ENCODE data around the gene MIPOL1. TPM values are rescaled to one million over a fixed set of nuclear protein-coding genes. Genes with fewer than 3 reads are reported as not detected.

MIPOL1 gene
- total RNA-seq, 1 donor from 2014 or later = 23.7 TPM

DNA sequence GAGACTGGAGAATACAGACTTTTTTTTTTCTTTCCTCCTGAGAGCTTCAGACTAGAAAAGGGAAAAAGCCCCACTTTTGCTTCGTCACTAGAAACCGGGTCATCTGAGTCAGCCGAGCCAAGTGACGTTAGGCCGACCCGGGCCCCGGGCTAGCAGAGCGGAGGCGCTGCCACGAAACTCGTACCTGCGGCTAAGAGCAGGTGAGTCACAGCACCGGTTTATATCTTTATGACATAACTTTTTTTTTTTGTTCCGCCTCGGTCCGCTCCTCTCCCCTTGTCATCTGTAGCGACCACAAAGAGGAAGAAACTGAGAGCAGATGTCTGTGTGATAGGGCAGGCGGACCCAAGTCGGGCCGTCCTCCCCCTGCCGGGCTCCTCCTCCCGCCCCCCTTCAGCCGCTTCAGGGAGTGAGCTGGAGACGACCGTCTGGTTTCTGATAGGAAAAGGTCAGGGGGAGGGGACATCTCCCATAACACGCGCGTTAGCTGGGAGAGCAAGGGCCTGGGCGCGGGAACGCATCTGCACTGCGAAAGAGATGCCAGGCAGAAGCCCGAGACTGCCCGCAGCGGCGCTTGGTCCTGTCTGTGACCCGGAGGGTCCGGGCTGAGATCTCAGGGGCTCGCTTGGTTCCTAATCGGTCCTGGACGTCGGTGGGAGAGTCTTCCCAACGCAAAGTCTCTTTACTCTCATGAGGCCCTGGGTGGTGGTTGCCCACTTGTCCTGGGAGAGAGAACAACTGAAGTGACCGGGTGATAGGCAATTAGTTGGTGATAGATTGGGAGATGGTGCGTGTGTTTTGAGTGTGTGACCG, 398.3 kb downstream of the MIPOL1 start:
- no peak for DNase-seq (ENCODE audit: low read depth, low spot score)

- DNase-seq (ENCODE audit: low read depth, low spot score) = no peak
These were observed 399.2 kb downstream of the MIPOL1 start for GRCh38 chr14:37596790-37597472.

DNA sequence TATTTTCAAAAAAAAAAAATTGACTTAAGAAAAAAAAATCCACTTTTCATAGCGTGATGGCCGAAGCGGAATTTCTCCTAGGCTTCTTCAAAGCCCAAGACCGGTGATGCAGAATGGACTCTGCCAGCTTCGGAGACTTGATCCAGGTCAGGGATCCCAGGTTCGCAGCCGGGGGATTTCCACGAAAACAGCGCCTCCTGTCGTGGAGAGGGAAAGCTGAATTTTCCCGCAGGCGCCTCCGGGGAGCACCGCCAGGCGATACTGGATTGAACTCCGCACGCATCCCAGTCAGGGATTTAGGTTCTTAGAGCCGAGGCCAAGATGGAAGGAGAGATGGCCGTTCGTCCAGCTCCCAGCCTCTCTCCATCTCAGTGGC, 399.8 kb downstream of the MIPOL1 start:
- DNase-seq (ENCODE audit: low read depth, low spot score) = no peak

GRCh38 chr14:37597914-37598746, 400.4 kb downstream of the MIPOL1 start:
- DNase-seq (ENCODE audit: low read depth, low spot score) = no peak

- no peak for DNase-seq (ENCODE audit: low read depth, low spot score)
These were observed 401.2 kb downstream of the MIPOL1 start for GRCh38 chr14:37598747-37599506.

DNA sequence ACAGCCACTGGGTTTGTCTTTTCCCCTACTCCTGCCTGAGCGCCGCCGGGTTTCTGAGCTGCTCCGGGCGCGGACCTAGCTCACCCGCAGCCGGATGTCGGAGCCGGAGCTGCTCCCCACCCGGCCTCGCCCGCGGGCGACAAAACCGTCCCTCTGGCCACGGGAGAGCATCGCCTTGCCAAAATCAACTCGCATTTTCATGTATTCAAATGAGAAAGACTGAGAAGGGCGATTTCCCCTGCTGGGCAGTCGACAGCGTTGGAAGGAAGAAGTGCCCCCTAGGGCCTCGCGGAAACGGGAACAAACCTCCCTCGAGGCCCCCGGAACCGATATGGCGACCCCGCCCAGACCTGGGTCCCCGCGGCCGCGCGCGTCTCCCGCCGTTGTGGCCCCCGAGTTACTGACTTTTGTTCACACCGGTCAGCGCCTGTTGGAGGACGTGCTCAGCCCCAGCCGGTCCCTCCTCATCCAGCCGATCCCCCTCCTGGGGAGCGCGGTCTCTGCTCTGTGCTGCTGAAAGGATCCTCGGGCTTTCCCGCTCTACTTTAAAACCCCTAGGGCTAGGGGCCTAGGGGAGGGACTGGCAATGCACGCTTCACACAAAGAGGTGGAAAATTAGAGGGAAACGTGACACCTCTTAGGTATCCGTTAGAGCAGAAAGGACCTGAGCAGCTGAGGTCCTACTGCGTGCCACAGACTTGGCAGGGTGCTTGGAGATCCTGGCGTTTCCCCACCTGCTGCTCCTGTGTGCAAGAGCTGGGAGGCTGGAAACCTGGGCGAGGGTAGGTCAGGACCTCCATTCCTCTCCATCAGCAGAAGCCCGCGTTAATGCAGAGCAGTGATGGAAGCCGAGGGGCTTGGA, 402.0 kb downstream of the MIPOL1 start:
- DNase-seq (ENCODE audit: low read depth, low spot score) = no peak

DNA sequence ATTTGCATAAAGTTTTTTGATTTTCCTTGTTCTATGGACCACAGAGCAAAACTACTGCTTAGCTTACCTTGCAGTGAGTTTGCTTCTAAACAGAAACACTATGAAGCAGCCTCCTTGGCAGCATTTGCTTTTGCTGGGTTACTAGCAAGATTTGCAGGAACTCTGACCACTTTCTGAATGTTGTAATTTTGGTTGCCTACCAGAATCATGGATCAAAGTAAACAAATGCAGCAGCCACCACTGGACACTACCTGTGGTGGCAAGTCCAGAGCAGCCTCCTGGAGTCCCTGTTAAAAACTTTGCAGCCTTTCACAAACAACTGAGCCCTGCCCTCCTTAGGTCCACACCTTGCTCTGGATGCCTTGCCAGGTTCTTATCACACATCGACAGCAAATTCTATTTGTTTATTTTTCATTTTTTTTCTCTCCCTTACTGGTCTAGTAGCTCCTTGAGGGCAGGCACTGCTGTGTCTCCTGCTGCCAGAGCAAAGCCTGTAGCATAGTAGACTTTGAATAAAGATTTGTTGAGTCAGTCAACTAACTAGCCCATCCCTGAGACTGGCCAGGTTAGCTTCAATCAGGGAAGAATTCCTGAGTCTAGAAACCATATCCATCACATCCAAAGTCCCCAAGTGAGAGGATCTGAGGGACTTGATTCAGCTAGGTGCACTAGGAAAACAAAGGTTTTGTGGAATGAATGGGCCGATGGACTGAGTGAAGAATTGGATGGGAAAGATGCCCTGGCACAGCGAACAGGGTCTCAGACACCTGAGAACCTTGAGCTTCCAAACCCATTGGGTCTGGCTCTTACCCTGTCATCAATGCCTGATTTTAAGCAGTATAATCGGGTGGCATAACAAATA, 403.4 kb downstream of the MIPOL1 start:
- no peak for DNase-seq (ENCODE audit: low read depth, low spot score)

DNA sequence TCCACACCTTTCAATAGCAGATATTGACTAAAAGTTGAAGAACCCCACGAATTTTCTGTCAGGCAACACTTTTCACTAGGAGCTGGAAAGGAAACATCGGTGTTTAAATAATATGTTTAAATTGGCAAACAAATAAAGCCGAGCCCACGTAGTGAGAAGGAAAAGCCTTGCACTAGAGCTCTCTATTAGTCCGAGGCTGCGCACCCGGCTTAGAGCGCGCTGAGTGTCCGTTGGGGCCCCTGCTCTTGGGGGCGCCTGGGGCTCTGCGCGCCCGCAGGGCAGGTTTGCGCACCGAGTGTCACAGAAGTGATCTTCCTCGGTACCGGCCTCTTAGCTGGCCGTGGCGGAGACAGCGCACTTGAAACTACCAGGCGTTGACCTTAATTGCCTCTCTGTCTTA, 404.1 kb downstream of the MIPOL1 start:
- no peak for DNase-seq (ENCODE audit: low read depth, low spot score)

Other genes starting within 250 kb of the MIPOL1 start
- gene SLC25A21, start 25.3 kb upstream of the MIPOL1 start, total RNA-seq = 1.2 and 2.2 TPM in 2 replicates

All from pulmonary artery endothelial cell (primary cell).